NCI-H1930 (cell line): ENCODE data around the gene CENPV.
A peak's percentile ranks its signal among the peaks of the same experiment; 100 is the strongest.

Experiments used
- DNase-seq, 2 experiments: peaks; one replicate each; lab custom pipeline; 2025; lab: John Stamatoyannopoulos, UW

CENPV gene

DNA sequence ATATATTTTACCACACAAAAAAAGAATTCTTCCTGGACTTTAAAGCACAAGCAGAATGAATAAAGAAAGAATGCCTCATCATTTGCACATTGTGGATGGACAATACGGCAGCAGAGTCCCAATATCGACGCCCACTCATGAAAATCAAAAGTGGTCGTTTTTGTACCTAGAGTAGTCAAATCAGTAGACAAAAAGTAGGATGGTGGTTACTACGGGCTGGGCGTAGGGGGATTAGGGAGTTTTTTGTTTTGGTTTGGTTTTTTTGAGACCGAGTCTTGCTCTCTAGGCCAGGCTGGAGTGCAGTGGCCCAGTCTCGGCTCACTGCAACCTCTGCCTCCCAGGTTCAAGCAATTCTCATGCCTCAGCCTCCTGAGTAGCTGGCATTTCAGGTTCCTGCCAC is 8.6 kb upstream of the CENPV start:
- no peak for DNase-seq

GRCh38 chr17:16358394-16358793 is 5.1 kb upstream of the CENPV start:
- DNase-seq: no peak

GRCh38 chr17:16354585-16354984 is 1.3 kb upstream of the CENPV start:
- no peak for DNase-seq

DNA sequence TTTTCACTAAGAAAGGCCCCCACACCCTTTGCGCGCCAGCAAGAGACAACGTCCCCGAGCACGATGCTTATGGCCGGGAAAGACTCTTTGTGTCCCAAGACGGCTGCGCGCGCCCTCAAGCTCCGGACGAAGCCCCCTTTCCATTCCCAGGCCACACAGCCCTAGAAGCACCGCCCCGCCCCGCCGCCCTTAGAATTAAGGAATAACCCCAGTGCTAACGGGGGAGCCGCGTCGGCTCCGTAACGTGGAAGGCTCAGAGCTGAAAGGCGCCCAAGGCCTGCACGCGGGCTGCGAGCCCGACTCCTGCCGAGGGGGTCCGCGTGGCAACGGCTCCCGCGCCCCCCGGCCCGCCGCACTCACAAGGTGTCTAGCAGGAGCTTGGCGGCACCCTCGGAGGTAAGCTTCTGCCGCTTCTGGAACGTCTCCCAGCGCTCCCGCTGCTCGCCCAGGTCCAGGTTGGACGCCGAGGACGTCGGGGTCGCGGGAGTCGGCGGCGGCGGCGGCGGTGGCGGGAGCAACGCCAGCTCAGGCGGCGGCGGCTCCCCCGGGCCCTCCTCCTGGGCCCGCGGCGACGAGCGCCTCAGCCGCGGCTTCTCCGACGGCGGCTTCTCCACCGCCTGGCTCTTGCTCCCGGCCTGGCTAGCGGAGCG is 477 bp downstream of the CENPV start:
- DNase-seq: peak; percentile 28 to 36

GRCh38 chr17:16352303-16352666 is 984 bp downstream of the CENPV start:
- peak; percentile 28 to 40 for DNase-seq

- no peak for DNase-seq
These were observed 1.4 kb downstream of the CENPV start for GRCh38 chr17:16351831-16352230.

DNA sequence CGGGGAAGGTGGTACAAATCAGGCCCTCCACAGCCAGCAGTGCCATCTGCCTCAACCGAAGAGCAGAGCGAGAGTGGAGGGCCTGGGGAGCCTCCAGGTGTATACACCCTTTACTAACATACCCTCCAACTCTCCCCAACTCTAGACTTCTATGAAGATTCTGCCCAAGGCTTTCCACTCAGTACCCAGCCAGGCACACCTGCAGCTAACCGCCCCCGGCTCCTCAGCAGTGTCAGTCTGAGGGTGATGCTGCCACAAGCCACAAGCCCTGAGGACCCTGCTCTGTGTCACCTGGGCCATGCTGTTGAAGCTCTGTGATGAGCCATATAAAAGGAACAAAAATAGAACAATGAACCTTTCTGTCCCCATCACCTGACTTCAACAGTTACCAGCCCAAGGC is 3.8 kb downstream of the CENPV start:
- no peak for DNase-seq

GRCh38 chr17:16348586-16348985 is 4.7 kb downstream of the CENPV start:
- DNase-seq: no peak

DNA sequence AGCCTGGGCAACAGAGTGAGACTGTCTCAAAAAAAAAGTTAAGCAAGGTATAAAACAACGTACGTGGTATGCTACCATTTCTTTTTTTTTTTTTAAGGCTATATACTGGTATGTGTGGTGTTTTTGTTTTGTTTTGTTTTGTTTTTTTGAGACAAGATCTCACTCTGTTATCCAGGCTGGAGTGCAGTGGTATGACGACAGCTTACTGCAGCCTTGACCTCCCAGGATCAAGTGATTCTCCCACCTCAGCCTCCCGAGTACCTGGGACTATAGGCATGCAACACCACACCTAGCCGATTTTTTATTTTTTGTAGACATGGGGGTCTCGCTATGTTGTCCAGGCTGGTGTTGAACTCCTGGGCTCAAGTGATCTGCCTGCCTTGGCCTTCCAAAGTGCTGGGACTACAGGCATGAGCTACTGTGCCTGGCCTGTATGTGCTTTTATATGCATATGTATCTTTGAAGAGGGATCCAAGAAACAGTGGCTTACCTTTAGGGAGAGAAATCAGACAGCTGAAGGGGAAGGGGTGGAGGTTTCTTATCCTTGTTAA is 6.5 kb downstream of the CENPV start:
- no peak for DNase-seq

DNA sequence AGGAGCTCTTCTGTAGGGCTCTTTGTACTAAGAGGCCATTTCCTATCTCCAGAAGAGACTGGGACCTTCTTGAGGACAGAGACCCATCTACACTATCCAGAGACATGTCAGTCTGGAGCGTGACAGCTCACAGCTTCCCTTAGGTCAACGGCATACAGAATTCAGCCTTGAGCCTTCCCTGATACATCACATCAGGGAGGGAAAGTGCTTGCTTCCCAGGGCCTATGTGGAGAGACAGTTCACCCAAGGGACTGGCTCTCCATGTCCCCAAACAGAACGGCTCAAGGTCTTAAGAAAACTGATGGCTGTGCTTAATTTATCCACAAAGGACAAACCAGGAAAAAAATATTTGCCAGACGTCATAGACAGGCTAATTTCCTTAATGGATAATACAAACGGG is 7.7 kb downstream of the CENPV start:
- no peak for DNase-seq

DNA sequence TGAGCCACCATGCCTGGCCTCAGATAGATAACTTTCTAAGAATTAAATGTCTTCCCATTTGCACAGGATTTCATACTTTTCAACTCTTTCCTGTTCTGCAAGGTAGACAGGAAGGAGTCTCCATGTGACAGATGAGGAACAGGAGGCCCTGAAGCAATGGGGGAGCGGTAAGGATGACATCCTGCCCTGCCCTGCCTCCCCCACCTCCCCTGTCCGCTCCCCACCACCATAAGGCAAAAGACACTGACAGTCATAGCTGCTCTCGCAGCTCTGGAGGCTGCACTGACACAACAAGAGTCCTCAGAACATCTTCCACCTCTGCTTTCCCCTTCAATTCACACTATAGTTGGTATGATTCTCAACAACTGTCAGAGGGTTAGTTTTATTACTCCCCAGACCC is 9.7 kb downstream of the CENPV start:
- DNase-seq: no peak

DNA sequence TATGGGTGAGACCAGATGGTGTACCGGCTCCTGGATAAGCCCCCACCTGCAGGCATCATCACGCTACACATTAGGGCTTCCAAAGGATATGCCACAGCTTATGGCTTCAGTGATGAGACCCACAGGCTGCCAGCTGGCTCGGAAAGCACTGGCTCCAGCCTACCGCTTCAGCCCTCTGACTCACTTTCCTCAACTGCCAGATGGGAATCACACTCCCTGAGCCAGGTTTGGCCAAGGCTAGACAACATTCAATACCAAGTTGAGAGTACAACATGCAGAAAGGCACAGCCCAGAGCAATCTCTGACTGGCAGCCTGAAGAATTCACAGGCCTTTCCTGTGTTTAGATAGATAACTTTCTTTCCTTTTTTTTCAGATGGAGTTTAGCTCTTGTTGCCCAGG is 10.3 kb downstream of the CENPV start:
- no peak for DNase-seq

DNA sequence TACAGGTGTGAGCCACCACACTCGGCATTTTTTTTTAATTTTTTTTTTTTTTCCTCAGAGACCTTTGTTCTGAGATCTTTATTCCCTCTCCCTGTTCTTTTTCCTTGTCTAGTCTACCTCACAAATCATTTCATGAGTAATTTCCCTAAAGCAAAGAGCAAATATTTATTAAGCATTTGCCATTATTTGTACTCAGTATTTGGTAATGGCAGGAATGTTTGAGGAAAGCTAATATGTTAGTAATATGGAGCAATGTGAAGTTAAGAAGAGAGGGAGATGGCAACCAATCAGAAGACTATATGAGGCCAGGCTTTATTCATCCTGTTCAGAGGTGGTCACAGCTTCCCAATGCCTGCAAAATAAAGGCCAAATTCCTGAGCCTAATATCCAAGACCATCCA is 13.3 kb downstream of the CENPV start:
- DNase-seq: no peak

DNA sequence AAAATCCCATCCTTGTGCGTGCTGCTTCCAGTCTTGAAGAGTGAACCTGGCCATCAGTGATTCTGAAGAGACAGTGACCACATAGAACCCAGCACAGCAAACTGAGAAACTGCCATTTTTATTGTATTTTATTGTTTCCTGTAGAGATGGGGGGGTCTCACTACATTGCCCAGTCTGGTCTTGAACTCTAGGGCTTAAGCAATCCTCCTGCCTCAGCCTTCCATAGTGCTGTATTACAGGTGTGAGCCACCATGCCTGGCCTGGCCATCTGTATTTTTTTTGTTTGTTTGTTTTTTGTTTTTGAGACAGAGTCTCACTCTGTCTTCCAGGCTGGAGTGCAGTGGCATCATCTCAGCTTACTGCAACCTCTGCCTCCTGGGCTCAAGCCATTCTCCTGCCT is 13.9 kb downstream of the CENPV start:
- no peak for DNase-seq

DNA sequence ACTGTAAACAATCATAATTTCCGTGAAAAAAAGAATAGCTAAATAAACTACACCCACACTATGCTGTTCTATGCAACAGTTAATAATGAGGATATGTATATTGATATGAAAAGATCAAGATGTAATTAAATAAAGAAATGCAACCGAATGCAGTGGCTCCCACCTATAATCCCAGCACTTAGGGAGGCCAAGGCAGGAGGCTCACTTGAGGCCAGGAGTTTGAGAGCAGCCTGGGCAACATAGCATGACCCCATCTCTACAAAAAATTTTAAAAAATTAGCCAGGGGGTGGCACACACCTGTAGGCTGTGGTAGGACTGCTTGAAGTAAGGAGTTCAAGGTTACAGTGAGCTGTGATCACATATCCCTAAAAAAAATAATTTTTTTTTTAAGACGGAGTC is 14.9 kb downstream of the CENPV start:
- no peak for DNase-seq

DNA sequence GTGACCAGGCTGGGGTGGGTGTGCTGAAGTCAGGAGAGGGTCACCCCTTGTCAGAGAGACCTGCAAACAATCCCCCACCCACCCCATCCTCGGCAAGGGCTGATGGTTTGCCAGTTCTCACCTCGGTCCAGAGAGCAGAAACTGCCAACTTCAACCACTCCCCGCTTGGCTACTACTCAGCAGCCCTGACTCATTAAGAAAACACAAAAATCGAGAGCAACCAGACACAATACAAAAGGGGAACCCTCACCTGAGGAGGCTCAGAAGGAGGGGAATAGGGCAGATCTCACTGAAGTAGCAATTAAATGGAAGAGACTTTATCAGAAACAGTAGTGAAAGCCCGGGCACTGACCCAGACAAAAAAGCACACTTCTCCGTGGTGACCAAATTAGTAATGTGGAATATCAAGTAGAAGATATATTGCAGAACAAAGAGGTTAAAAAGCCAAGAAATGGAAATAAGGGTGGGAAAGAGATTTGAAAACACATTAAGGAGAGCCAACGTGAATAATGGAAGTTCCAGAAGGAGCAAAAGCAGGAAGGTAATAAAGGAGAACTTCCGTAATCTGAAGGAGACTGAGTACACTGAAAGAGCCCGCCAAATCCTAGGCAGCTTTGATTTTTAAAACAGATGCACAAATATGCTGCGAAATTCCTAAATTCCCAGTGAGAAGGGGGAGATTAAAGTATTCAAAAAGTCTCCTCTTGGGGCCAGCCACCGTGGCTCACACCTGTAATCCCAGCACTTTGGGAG is 23.6 kb downstream of the CENPV start:
- no peak for DNase-seq

DNA sequence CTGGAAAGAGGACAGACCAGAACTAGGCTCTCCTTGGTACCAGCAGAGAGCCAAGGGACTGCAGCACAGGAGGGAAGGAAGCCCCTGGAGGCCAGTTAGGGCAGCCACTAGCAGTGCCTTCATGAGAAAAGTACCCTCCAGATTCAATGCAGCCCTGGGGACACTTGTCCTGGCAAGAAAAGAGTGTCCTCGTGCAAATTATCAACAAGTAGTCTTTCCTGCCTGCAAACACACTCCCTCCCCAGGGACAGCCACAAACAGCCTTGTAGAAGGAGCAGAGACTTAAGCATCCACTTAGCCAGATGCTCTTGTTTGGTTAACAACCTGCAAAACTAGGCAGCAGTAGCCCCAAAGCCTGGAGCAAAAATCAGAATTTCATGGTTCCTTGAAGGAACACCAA is 24.3 kb downstream of the CENPV start:
- DNase-seq: no peak

- DNase-seq: no peak
These were observed 26.3 kb downstream of the CENPV start for GRCh38 chr17:16327018-16327417.

- no peak for DNase-seq
These were observed 27.3 kb downstream of the CENPV start for GRCh38 chr17:16325964-16326363.

- no peak for DNase-seq
These were observed 30.6 kb downstream of the CENPV start for GRCh38 chr17:16322636-16323035.

DNA sequence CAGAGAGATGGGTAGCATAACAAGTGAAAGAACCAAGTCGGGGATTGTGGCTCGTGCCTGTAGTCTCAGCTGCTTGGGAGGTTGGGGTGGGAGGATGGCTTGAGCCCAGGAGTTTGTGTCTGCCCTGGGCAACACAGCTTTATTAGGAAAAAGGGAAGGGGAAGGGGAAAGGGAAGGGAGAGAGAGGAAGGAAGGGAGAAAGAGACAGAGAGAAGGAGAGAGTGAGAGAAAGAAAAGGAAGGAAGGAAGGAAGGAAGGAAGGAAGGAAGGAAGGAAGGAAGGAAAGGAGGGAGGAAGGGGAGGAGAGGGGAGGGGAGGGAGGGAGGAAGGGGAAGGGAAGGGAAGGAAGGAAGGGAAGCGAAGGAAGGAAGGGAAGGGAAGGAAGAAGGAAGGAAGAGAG is 33.3 kb downstream of the CENPV start:
- DNase-seq: no peak

- DNase-seq: no peak
These were observed 38.4 kb downstream of the CENPV start for GRCh38 chr17:16314859-16315258.

GRCh38 chr17:16314189-16314588 is 39.1 kb downstream of the CENPV start:
- no peak for DNase-seq
